Uterus (tissue), 2 donors: ENCODE measurements around the gene MDM4.

Experiments
- CTCF ChIP-seq, 4 experiments: fragments of 200-600 bp in 2 of 4; fragments of 450-650 bp in 2 of 4; sonication (generic) in 2 of 4; IDR thresholded peaks; one replicate each; pipeline ENCODE4 v1.5.1; 2016 to 2019; ENCODE audit warnings: antibody characterized with exemption in 4 of 4, mild to moderate bottlenecking in 2 of 4, moderate library complexity in 1 of 4
- POLR2A ChIP-seq, 2 donors: fragments of 450-650 bp; IDR thresholded peaks; one replicate each; pipeline ENCODE4 v1.6.1; 2016; ENCODE audit warnings: antibody characterized with exemption in 2 of 2, mild to moderate bottlenecking in 1 of 2, moderate library complexity in 1 of 2

GRCh38 chr1:204480515-204480914 lies 35.7 kb upstream of the MDM4 start:
- no peak for TF ChIP-seq CTCF (IDR thresholded peaks at IDR 0.05)
- no peak for TF ChIP-seq POLR2A (IDR thresholded peaks at IDR 0.05)
